OCI-LY7 (cell line): ENCODE measurements around the gene FMN1.

Experiments used
- EZH2phosphoT487 ChIP-seq: fragments of 200-600 bp; sonication (generic); IDR thresholded peaks from 2 replicates; pipeline ENCODE4 v1.6.1; 2018; ENCODE audit warnings: low read depth, borderline replicate concordance, mild to moderate bottlenecking, mixed run types, antibody characterized with exemption, low read length, moderate library complexity, mixed read lengths
- TF ChIP-seq, protein P1 (sequence below): fragments of 200-600 bp; sonication (generic); conservative IDR thresholded peaks from 2 replicates; pipeline ENCODE4 v1.5.1; 2014; ENCODE audit warnings: mild to moderate bottlenecking, antibody characterized with exemption, low read length, moderate library complexity, mixed read lengths

DNA sequence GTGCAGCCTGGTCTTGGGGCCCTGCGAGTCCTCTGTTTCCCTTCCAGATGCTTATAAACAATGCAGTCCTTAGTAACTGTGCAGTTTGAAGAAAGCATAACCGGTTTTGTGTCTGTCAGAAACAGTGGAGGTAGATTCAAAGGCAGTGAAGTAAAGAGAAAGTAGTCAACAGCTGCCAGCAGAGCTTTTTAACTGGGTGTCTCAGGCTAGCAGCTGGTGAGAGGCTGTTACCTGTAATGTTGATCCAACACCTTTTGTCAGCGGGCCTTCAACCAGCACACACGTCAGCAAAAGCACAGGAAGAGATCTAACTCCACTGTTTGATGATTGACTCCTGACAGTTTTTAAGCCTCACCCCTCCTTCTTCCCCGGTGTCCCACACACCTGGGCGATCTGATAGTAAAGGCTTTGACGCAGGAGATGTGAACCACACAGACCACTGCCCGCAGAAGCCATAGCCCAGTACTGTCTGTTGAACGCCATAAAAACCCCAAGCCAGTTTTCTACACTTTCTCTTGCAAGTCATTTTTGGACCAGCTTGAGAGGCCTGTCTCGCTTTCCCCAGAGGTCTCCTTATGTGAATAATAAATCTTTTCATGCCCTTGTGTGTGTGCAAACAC, 178.0 kb downstream of the FMN1 start:
- TF ChIP-seq, protein P1, sequence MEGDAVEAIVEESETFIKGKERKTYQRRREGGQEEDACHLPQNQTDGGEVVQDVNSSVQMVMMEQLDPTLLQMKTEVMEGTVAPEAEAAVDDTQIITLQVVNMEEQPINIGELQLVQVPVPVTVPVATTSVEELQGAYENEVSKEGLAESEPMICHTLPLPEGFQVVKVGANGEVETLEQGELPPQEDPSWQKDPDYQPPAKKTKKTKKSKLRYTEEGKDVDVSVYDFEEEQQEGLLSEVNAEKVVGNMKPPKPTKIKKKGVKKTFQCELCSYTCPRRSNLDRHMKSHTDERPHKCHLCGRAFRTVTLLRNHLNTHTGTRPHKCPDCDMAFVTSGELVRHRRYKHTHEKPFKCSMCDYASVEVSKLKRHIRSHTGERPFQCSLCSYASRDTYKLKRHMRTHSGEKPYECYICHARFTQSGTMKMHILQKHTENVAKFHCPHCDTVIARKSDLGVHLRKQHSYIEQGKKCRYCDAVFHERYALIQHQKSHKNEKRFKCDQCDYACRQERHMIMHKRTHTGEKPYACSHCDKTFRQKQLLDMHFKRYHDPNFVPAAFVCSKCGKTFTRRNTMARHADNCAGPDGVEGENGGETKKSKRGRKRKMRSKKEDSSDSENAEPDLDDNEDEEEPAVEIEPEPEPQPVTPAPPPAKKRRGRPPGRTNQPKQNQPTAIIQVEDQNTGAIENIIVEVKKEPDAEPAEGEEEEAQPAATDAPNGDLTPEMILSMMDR, result no peak
- no peak for TF ChIP-seq EZH2phosphoT487
